SKM-1 (cell line): ENCODE data around the gene NPM3.

Experiments used
- DNase-seq: peaks from one replicate; lab custom pipeline; 2025; ENCODE audit not compliant: unreplicated experiment; lab: John Stamatoyannopoulos, UW

Gene NPM3

DNA sequence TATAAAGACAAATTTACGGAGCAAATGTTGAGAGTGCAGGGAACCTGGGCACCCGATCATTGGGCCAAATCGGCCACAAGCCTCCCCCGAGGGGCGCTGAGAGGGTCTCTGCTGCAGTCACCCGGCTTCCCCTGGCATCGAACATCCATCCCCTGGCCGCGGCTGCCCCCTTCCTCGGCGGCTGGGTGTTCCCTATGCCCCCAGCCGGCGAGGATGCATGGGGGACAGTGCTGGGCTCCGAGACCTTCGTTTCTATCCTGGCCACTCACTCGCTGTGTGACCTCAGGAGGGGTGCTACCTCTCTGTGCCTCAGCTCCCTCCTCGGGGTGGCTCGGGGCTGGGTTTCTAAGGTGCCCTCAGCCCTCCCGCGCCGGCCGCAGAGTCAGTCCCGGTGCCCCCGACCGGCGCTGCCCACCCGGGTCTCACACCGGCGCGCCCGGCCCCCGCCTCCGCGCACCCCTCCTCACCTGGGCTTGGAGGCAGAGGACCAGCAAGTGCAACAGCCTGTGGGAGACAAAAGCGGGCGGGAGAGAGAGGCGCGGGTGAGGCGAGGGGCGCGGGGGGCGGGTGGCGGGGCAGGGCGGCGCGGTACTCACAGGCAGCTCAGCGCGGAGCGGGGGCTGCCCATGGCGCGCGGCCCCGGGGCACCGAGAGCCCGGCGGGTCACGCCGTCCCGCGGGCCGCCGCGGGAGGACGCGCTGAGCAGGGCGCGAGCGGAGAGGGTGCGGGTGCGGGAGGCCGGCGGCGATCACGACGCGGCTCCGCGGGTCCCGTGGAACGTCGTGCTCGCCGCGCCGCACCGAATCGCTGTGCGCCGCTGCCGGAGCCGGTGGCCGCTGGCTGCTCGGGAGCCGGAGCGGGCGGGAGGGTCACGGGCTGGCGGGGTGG lies 7.7 kb downstream of the NPM3 start, which contains the start of gene FGF8:
Gene FGF8 (minus strand): TSS at position 842 of the 888 bp plus-strand sequence. CDS start 214 bp downstream, at position 628.
- DNase-seq = no peak

DNA sequence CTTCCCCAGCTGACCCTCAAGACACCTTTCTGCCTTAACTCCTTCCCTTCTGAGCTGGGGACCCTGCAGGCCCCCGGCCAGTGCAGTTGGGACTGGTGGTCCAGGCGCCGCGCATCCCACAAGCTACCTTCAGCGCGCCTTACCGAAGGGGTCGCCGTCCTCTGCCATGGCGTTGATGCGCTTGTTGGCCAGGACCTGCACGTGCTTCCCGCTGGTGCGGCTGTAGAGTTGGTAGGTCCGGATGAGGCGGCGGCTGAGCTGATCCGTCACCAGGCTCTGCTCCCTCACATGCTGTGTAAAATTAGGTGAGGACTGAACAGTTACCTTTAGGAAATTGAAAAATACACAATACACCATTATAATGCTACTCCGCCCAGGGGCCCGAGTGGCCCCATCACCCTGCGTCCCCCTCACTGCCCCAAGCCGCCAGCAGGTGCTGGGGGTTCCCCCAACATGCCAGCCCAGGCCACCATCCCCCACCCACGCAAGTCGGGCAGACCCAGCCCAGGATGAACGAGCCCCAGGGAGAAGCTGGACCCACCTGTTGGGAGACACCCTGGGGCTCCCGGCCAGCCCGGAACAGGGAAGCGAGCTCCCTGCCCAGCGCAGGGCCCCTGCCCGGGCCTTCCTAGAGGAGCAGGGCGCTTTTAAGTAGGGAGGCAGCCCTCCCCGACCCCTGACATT lies 8.5 kb downstream of the NPM3 start:
- DNase-seq = no peak

DNA sequence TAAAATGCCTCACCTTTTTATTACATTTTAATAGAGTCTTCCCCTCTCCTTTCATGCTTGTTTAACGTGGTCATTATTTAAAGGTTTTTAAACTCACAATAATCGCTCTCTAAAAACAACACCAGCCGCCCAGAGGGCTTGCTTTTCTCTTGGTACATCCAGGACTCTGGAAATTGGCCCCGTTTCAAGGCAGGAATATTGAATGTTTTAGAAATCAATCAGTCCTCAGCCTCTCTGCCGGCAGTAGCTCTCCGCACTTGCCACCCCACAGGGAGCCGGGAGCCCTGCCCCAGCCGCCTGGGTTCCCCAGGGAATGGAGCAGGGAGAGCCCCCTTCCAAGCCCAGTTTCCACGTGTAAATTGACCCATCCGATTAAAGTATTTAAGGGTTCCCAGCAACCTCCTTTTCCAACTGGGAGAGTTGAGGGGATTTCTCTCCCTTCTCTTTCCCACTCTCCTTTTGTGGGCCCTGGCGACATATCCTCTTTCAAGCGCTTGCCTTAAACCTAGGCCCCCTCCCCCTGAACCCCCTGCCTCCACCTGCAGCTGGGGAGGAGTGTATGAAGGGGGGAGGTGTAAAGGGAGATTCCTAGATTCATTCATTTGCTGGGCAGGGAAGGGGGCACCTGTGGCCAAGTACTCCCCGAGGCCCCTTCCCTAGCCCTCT lies 9.2 kb downstream of the NPM3 start:
- DNase-seq = no peak

DNA sequence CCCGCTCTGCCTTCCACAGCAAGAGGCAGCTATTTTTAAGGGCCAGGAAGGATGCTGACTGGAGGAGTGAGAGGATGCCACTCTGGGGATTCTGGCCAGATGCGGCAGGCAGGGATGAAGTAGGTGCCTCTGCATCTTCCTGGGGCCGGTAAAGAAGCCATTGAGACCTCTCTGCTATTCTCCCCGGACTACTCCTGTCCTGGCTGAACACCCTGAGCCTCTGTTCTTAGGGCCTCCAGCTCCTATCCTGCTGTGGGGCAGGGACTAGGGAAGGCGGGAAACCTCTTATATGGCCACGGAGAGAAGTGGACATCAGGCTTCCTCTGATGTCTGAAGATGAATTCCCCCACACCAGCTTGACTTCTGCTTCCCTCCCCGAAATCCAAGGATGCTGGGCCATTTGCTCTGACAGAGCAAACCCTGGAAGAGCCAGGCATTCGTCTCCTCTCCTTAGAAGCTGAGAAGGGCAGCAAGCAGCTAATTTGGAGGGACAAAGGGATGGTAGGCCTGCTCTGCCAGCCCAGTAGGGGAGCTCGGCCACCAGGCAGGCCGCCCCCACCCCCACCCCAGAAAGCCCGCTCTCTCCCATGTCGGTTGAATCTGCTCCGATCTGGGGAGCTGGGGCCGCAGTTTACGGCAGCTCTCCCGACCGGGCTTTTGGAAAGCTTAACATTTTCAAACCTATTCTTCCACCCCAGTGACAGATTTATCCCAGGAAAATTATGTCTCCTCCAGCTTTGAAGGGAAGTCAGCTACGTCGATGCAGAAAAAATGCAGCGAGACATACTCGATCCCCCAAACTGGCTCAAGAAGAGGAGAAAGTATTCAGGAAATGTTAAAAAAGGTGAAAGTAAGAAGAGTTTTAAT lies 10.1 kb downstream of the NPM3 start:
- DNase-seq = no peak

DNA sequence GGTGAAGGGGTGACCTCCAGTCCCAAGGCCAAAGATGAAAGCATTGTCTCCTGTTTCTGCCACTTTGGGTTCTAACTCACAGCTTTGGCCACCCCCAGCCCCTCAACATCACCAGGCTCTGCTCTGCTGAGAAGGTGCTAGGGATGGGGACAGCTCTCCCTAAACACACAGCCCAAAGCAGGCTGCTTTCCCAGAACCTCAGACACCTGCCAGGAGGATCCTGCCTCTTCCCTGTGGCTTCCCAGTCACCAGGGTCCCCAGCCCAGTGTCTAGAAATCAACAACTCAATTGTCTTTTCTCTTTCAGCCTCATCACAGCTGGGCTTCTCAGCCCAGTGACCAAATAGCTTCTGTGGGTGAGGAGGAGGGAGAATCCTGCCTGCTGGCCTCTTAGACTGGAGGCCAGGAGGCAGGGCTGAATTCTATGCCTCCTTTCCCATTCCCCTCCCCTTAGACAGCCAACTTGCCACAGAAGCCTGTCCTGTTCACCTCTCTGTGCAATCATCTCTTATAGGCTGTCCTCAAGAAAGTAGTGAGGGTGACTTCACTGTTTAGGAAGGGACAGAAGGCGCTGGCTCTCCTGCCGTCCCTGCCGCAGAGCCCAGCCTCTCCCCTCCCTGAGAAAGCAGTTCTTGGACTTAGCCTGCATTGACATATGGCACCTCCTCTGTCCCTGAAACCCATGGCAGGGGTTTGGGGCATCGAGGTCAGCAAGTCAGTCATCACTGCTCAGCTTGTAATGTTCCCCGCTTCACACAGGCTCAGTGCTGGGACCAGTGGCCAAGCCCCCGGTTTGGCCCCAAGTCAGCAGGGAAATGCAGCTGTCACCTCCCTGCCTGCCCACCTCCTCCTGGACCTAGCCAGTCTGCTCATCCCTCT lies 11.0 kb downstream of the NPM3 start:
- no peak for DNase-seq

DNA sequence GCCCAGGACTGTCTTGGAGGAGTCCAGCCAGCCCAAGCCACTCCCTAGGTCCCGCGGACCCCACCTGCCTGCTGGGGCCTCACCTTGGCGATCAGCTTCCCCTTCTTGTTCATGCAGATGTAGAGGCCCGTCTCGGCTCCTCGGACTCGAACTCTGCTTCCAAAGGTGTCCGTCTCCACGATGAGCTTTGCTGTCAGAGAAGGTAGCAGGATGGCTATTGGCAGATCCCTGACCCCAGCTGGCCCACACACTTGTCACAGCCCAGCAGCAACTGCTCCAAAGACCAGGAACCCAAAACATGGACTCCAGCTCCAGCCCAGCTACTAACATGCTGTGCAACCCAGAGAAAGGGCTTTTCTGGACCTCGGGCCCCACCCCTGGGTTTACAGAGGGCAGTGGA lies 11.9 kb downstream of the NPM3 start:
- DNase-seq = no peak

DNA sequence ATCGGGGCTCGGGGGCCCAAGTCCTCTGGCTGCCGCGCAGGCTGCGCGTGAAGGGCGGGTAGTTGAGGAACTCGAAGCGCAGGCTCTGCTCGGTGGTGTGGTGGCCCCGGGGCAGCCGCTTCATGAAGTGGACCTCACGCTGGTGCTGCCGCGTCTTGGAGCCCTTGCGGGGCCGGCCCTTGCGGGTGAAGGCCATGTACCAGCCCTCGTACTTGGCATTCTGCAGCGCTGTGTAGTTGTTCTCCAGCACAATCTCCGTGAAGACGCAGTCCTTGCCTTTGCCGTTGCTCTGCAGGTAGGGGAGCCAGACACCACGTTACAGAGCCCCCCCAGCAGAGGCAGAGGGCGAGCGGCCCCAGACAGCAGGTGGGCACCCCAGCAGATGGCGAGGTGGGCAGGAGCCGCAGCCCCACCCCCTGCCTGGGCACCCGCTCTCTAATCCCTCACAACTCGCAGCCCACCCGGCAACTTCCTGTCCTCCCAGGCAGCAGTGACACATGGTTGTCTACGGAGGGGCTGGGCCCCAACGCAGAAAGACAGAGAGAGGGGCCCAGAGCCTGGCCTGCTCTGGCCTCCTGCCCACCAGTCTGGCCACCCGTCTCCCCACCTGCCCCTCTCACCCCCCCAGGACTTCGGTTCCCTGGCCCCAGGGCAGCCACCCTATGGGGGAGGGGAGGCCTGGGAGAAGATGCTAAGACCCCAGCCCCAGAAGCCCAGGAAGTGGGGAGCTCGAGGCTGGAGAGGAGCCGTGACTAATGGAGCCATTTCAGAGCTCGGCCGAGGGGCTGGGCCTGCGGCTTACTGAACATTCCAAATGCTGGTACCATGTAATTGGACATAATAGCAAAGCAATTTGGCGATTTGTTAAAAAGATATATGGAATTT lies 12.7 kb downstream of the NPM3 start:
- no peak for DNase-seq

DNA sequence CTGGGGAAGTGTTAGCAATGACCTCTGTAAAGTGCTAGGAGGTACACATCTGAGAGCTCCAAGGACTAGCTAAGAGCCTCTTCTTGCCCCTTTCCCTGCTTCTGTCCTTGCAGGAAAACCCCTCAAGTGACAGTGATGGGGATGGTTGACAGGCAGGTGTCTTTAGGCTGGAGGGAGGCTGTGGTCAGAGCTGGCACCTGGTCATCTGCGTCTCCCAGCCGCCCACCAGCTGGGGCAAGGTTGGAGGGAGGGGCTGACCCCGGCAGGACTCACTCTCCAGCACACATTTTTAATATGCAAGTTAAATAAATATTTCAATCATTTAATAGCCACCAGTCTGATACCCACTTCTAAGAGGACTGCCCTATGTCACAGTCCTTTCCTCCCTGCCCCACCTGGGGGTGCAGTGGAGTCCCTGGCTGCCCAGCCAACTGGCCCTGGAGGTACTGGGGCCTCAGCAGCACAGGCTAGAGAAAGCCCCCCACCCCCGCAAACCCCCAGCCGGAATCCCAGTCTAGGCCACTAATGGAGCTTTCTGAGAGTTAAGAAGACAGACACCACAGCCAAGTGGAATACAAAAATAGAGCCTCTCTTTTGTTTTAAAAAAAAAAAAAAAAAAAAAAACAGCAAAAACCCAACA lies 13.6 kb downstream of the NPM3 start:
- DNase-seq = no peak

DNA sequence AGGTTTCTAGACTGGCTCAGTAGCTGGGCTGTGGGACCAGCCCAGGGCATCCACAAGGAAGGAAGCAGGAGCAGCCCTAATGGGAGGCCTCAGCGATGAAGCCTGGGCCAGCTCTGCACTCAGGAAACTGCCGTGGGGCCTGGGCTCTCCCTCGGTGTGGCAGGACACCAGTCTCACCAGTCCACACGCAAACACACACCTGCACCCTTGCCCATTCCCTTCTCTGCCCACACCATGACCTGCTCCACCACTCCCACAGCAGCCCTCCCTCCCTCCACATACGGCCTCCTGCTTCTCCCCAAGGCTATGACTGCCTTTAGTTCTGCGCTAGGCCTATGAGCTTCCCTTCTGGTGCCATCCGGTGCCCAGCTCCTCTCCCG lies 14.5 kb downstream of the NPM3 start:
- no peak for DNase-seq

DNA sequence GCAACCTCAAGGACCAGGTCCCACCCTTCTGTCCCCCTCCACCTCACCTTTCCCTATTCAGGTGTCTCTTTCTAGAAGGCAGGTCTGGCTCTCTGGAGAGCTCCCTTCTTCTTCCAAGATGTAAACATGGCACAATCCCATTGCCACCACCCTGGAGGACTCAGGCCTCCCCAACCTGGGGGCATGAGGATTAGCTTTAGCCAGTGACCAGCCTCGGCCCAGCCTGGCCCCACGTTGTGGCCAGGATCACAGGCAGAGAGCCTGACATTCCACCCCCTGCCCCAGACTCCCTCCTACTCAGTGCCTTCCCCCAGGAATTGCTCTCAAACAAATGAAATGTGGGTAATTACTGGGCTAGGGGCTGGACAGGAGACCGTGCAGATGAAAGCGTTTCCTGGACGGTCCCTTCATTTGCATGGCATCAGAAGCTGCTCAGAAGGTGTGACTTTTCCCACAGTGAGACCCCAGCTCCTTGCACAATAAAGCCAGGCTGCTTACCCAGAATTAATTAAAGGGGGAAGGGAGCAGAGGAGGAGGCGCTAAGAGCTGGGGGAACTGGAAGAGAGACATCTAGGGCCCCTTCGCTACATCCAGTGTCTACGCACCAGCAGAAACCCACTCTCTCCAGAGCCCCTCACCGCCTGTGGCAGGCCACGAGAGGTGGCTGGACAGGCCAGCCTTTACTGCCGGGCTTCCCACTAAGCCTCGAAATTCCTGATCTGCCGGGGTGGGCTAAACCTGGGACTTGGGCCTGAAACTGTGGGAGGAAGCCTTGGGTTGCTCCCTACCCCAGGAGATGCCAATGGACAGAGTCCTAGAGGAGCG lies 15.1 kb downstream of the NPM3 start:
- DNase-seq = no peak

DNA sequence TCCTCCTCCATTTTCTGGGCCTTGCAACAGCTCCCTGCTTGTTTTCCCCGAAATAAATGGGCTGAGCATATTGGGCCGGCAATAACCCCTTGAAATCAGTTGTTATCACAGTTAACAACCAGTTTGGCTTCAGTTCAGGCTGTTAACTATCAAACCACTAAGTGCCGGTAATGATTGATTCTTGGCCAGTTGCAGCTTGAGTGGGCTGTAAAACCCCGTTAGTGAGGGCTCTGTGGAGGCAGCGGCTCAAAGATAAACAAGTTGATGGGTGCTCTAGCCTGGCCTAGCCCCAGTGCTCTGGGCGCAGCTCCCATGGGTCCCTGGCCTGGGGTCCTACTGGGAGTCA lies 15.7 kb downstream of the NPM3 start:
- no peak for DNase-seq

DNA sequence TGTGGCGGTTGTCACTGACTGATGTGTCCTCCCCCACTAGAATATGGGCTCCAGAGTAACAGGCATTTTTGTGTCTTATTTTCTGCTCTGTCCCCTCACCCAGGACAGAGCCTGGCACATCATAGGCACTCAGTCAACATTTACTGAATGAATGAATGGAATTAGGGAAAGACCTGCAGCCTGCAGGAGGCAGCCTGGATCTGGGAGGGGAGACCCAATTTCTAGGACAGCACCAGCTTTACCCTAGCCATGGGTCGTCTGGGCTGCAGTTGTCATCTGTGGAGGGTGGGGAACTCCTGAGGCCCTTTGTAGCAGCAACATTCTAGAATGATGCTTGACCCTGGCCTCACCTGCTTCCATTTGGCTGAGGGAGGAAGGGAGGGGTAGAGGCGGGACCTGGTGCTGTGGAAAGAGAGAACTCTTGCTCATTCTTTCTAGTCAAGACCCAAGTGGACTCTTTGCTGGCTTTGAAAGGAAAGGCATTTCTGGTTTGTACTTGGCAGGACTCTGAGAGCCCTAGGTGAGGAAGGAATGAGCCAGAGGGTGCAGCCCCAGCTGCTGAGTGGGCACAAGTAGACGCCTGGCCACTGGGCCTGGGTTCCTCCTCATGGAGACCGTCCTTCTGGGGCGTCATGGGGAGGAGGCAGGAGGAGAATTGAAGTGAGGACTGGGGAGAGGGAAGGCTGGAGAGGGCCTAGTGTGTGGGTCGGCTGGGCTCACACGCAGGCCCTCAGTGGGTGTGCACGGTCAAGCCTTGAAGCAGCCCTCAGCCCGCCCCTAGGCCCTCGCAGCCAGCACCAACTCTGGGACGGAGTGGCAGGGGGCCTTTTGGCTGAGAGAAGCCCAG lies 16.3 kb downstream of the NPM3 start:
- no peak for DNase-seq

DNA sequence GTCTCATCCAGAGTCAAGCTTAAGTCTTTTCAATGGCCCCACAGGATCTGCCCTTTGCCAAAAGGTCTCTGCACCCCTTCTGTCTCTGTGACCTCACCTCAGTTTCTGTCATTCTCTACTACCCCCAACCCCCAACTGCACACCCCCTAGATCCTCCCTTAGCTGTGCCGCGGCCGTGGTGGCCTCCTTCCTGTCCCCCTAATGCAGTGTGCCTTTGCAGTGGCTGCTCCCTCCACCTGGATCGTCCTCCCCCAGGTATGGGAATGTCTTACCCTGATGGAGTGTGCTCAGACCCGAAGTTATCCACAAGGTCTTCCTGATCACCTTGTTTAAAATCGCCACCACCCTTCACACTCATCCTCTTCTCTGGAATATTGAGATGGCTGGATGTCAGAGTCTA lies 16.9 kb downstream of the NPM3 start:
- no peak for DNase-seq

DNA sequence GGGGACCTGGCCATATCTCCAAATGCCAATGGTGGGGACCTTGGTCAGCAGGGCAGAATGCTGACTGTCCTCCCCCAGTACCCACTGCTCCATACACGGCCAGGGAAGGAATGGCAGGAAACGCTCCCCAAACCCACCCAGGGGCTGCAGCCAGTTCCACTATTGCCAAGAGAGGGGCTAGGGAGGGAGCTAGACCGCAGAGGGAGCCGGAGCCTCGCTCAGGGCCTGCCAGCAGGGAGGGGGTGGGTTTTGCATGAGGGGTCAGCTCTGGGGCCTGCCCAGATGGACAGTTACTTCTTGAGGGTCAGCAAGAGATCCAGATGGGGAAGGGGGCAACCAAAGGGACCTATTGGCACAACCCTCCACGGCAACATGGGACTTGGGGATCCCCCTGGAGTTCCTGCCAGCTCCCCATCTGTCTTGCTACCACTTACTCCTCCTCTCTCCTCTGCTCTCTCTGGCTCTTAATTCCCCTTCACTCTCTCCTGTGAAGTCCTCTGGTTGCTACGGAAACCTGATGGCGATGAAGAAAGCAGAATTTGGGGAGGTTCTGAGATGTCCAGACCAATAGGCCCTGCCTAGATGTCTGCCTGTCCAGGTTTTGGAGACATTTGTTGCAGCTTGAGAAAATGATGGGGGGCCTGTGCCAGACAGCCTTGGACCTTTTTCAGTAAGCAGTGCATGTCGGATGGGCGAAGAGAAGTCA lies 20.0 kb downstream of the NPM3 start:
- no peak for DNase-seq

DNA sequence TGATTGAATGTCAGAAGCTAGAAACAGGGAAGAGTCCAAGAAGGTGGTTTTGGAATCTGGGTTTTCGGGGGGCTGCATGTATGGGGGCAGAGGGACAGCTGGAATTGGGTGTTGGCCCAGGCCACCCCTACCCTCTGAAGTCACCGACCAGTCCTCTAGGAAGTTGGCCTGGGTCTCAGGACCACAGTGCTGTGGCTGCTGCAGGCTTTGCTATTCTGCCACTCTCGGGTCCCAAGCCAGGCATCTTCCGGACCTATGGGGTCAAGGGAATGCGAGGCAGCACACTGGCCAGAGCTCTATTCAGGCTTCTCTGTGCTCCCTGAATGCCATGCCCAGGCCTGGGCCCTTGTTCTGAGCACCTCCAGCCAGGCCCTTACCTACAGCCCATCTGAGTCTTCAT lies 20.5 kb downstream of the NPM3 start:
- DNase-seq = no peak

DNA sequence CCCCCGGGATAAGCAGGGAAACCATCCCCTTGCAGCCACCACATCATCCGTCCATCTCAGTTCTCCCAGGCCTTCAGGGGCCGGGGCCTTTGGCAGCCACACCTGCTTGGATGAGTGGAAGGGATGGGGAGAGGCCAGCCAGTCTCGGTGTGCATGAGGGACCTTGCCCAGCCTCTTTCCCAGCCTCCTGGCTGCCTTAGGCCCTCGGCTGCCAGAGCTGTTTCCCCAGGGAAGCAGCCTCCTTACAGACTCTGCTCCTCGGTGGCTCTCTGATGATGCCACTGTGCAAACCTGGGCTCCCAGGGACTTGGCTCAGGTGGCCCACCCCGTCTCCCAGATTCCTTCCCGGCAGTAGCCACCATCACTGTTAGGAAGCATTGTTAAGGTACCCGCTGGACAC lies 22.0 kb downstream of the NPM3 start:
- DNase-seq = no peak
